ENCODE data around the gene SLC28A3. TPM values are rescaled to one million over a fixed set of nuclear protein-coding genes. Genes with fewer than 3 reads are reported as not detected.

SLC28A3 gene
- total RNA-seq, 2 donors from 2014 or later = 0.11 TPM; not detected in 1

DNA sequence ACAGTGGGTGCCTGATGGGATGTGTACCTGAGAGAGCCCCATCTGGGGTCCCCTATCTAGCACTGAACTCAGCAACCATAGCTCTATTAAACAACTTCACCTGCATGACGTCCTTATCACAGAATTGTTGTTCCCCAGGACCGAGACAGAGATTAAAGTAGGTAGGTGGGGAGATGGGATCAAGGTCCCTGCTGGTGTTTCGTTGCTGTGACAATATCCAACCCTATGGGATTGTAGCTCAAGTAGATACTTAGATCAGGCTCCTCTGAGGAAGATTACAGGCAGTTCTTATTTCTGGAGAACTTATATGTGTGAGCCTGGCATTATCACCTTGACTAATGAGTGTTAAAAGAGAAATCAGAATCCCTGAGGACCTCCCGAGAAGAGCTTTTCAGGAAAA lies 84.9 kb downstream of the SLC28A3 start:
- H3K27ac ChIP-seq (ENCODE audit: low read depth, low read length) = no peak overlapping the region
- 27 to 86% methylated on average over 2 to 4 of the region's 4 CpGs for WGBS, 2 experiments (ENCODE audit: insufficient coverage in 1 of 2, insufficient read length in 1 of 2)
- H3K9ac ChIP-seq (ENCODE audit: extremely low read depth, low read length, poor library complexity, severe bottlenecking) = no peak overlapping the region
- H3K4me1 ChIP-seq (ENCODE audit: control insufficient read depth, insufficient read depth, low read length) = peaks cover 22% of the 10 kb centered on the region
- no peak overlapping the region for H3K4me3 ChIP-seq (ENCODE audit: low read length)
- H3K4me1 Mint-ChIP-seq = peaks cover 61% of the 10 kb centered on the region
- no peaks in the 10 kb centered on the region for H3K36me3 ChIP-seq (ENCODE audit: control insufficient read depth, insufficient read depth, low read length)
- H3K27ac Mint-ChIP-seq = peak overlapping the region; percentile 45
- H3K9me3 ChIP-seq (ENCODE audit: control insufficient read depth, low read length) = no peaks in the 10 kb centered on the region
- no peak overlapping the region for H3K4me3 Mint-ChIP-seq
- H3K27me3 Mint-ChIP-seq (ENCODE audit: insufficient read depth) = no peaks in the 10 kb centered on the region
- TF ChIP-seq CTCF (conservative IDR thresholded peaks at IDR 0.05) = no peak
- no peaks in the 10 kb centered on the region for H3K27me3 ChIP-seq (ENCODE audit: control insufficient read depth, insufficient read depth, low read length, poor library complexity, severe bottlenecking)
- DNase-seq = no peak
- no peaks in the 10 kb centered on the region for H3K9me3 Mint-ChIP-seq
- no peaks in the 10 kb centered on the region for H3K36me3 Mint-ChIP-seq (ENCODE audit: low read depth)

- H3K4me1 ChIP-seq (ENCODE audit: control insufficient read depth, insufficient read depth, low read length) = peaks cover 28% of the 10 kb centered on the region
- Mint-ChIP-seq H3K4me3 (no peak overlapping the region), H3K9me3 (no peaks in the 10 kb centered on the region), H3K36me3 (ENCODE audit: low read depth) (no peaks in the 10 kb centered on the region), H3K27ac (no peak overlapping the region), H3K4me1 (peaks cover 66% of the 10 kb centered on the region), H3K27me3 (ENCODE audit: insufficient read depth) (no peaks in the 10 kb centered on the region)
- no peak overlapping the region for H3K9ac ChIP-seq (ENCODE audit: extremely low read depth, low read length, poor library complexity, severe bottlenecking)
- DNase-seq = no peak
- 90 to 96% methylated on average over 6 of the region's 6 CpGs for WGBS, 2 experiments (ENCODE audit: insufficient coverage in 1 of 2, insufficient read length in 1 of 2)
- no peaks in the 10 kb centered on the region for H3K9me3 ChIP-seq (ENCODE audit: control insufficient read depth, low read length)
- TF ChIP-seq CTCF (conservative IDR thresholded peaks at IDR 0.05) = no peak
- no peak overlapping the region for H3K27ac ChIP-seq (ENCODE audit: low read depth, low read length)
- no peak overlapping the region for H3K4me3 ChIP-seq (ENCODE audit: low read length)
- H3K36me3 ChIP-seq (ENCODE audit: control insufficient read depth, insufficient read depth, low read length) = no peaks in the 10 kb centered on the region
- no peaks in the 10 kb centered on the region for H3K27me3 ChIP-seq (ENCODE audit: control insufficient read depth, insufficient read depth, low read length, poor library complexity, severe bottlenecking)
Measured at GRCh38 chr9:84254972-84255371, 85.6 kb downstream of the SLC28A3 start.

DNA sequence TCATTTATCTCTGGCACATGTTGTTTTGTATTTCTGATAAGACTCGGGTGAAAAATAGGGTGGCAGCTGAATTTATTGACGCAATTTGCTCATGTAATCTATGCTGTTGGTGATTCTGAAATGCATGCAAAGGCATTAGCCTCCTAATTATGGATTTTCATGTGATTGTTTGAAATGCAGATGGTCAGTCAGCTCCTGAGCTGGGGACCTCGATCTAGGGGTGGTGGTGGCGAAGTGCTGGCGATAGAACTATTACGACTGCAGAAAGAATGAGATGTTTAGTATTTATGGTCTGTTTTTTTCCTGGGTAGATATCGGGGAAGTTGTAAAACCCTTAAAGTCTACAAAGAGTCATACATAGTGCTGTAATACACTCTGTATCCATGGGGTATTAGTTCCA lies 88.6 kb downstream of the SLC28A3 start:
- no peaks in the 10 kb centered on the region for H3K9me3 ChIP-seq (ENCODE audit: control insufficient read depth, low read length)
- peaks cover 29% of the 10 kb centered on the region for H3K4me1 ChIP-seq (ENCODE audit: control insufficient read depth, insufficient read depth, low read length)
- Mint-ChIP-seq H3K4me1 (peaks cover 53% of the 10 kb centered on the region), H3K9me3 (peaks cover 10% of the 10 kb centered on the region), H3K36me3 (ENCODE audit: low read depth) (no peaks in the 10 kb centered on the region), H3K4me3 (no peak overlapping the region), H3K27ac (no peak overlapping the region), H3K27me3 (ENCODE audit: insufficient read depth) (peaks cover 4% of the 10 kb centered on the region)
- no peak for TF ChIP-seq CTCF (conservative IDR thresholded peaks at IDR 0.05)
- no peak overlapping the region for H3K27ac ChIP-seq (ENCODE audit: low read depth, low read length)
- H3K4me3 ChIP-seq (ENCODE audit: low read length) = peak overlapping the region; percentile 28
- no peak for DNase-seq
- no peak overlapping the region for H3K9ac ChIP-seq (ENCODE audit: extremely low read depth, low read length, poor library complexity, severe bottlenecking)
- H3K36me3 ChIP-seq (ENCODE audit: control insufficient read depth, insufficient read depth, low read length) = no peaks in the 10 kb centered on the region
- H3K27me3 ChIP-seq (ENCODE audit: control insufficient read depth, insufficient read depth, low read length, poor library complexity, severe bottlenecking) = no peaks in the 10 kb centered on the region
- WGBS, 2 experiments (ENCODE audit: insufficient coverage in 1 of 2, insufficient read length in 1 of 2) = 91% methylated on average over 7 of the region's 7 CpGs; no CpG with 5 or more reads in 1 of the 2 experiments
